IMR-90 (cell line): ENCODE measurements around the gene IQCE. TPM values are rescaled to one million over a fixed set of nuclear protein-coding genes. Genes with fewer than 3 reads are reported as not detected.

ENCODE experiments used
- ATAC-seq: fragments of 200-7000 bp; cut with Tn5 transposase; 2 replicates; pipeline ENCODE4 v1.9.1; 2020; ENCODE audit warnings: low read depth, mild to moderate bottlenecking, moderate library complexity
- BruUV-seq: library from RNA; stranded (reverse); fragments of 400-500 nt; replicated peaks from 2 replicates; lab custom pipeline; 2021; lab: Mats Ljungman, UMichigan
- CTCF ChIA-PET: fragments of 300-600 bp; formaldehyde crosslinking; extraction: SDS; loops from one replicate; lab custom pipeline; 2021; ENCODE audit warnings: antibody characterized with exemption; lab: Yijun Ruan, JAX
- POLR2A ChIA-PET: fragments of 300-600 bp; sonication (Branson Sonifier 250); formaldehyde crosslinking; loops from one replicate; lab custom pipeline; 2022; ENCODE audit warnings: antibody characterized with exemption; ENCODE audit not compliant: unreplicated experiment; lab: Charles Lee
- DNase-seq: peaks from one replicate; pipeline ENCODE4 v3.0.0; 2013
- H2AFZ ChIP-seq: replicated peaks from 2 replicates; pipeline ENCODE3; 2013; ENCODE audit warnings: low read length, mild to moderate bottlenecking; ENCODE audit not compliant: poor library complexity
- H2AK5ac ChIP-seq: 2 replicates; pipeline ENCODE4 v1.6.1; 2013; ENCODE audit warnings: low read depth, low read length, inconsistent platforms
- H2AK9ac ChIP-seq: replicated peaks from 2 replicates; pipeline ENCODE3; 2013; ENCODE audit warnings: mild to moderate bottlenecking, low read depth, low read length, moderate library complexity; ENCODE audit not compliant: poor library complexity
- H2BK120ac ChIP-seq: 2 replicates; pipeline ENCODE4 v1.6.1; 2013; ENCODE audit warnings: low read depth, low read length, inconsistent platforms
- H2BK15ac ChIP-seq: 3 replicates; pipeline ENCODE4 v1.6.1; 2013; ENCODE audit warnings: low read depth, low read length, inconsistent platforms
- H2BK20ac ChIP-seq: 2 replicates; pipeline ENCODE4 v1.6.1; 2013; ENCODE audit warnings: low read depth, mild to moderate bottlenecking, inconsistent platforms, low read length, moderate library complexity
- H2BK5ac ChIP-seq: 2 replicates; pipeline ENCODE4 v1.6.1; 2013; ENCODE audit warnings: mild to moderate bottlenecking, low read depth, low read length, inconsistent platforms; ENCODE audit not compliant: poor library complexity, severe bottlenecking
- H3K14ac ChIP-seq: replicated peaks from 2 replicates; pipeline ENCODE4 v1.6.1; 2013; ENCODE audit warnings: low read depth, low read length, inconsistent platforms
- H3K18ac ChIP-seq: 2 replicates; pipeline ENCODE4 v1.6.1; 2013; ENCODE audit warnings: low read depth, low read length, control low read depth
- H3K23ac ChIP-seq: 2 replicates; pipeline ENCODE4 v1.6.1; 2013; ENCODE audit warnings: low read depth, low read length, inconsistent platforms
- H3K27ac ChIP-seq: 2 replicates; pipeline ENCODE4 v1.5.1; 2013; ENCODE audit warnings: mild to moderate bottlenecking, control low read depth, low read length; ENCODE audit not compliant: insufficient read depth
- H3K27me3 ChIP-seq: 2 replicates; pipeline ENCODE4 v1.6.1; 2013; ENCODE audit warnings: low read length; ENCODE audit not compliant: control insufficient read depth, insufficient read depth
- H3K36me3 ChIP-seq: 2 replicates; pipeline ENCODE4 v1.6.1; 2013; ENCODE audit warnings: low read length, mixed read lengths; ENCODE audit not compliant: control insufficient read depth, insufficient read depth
- H3K4ac ChIP-seq: 2 replicates; pipeline ENCODE4 v1.6.1; 2013; ENCODE audit warnings: low read depth, low read length, inconsistent platforms
- H3K4me1 ChIP-seq: 2 replicates; pipeline ENCODE4 v1.6.1; 2013; ENCODE audit warnings: low read length, mixed read lengths; ENCODE audit not compliant: control insufficient read depth, insufficient read depth
- H3K4me2 ChIP-seq: 2 replicates; pipeline ENCODE4 v1.6.1; 2013; ENCODE audit warnings: low read depth, mild to moderate bottlenecking, control low read depth, low read length, moderate library complexity
- H3K4me3 ChIP-seq: 2 replicates; pipeline ENCODE4 v1.5.1; 2013; ENCODE audit warnings: low read depth, mild to moderate bottlenecking, control low read depth, low read length, moderate library complexity; ENCODE audit not compliant: insufficient read depth
- H3K56ac ChIP-seq: 2 replicates; pipeline ENCODE4 v1.6.1; 2013; ENCODE audit warnings: low read length, inconsistent platforms; ENCODE audit not compliant: insufficient read depth; ENCODE audit errors: extremely low read depth
- H3K79me1 ChIP-seq, 2 experiments: 2 replicates each; pipeline ENCODE4 v1.6.1; 2013; ENCODE audit warnings: low read length in 2 of 2, inconsistent platforms in 1 of 2, low read depth in 1 of 2
- H3K9ac ChIP-seq: 2 replicates; pipeline ENCODE4 v1.6.1; 2013; ENCODE audit warnings: low read depth, low read length, control low read depth
- H3K9me1 ChIP-seq: 2 replicates; pipeline ENCODE4 v1.6.1; 2013; ENCODE audit warnings: low read length, inconsistent platforms; ENCODE audit not compliant: insufficient read depth
- H3K9me3 ChIP-seq: 2 replicates; pipeline ENCODE4 v1.6.1; 2013; ENCODE audit warnings: low read length; ENCODE audit not compliant: control insufficient read depth, insufficient read depth
- H4K20me1 ChIP-seq: 2 replicates; pipeline ENCODE4 v1.6.1; 2013; ENCODE audit warnings: low read length, inconsistent platforms; ENCODE audit not compliant: insufficient read depth
- H4K5ac ChIP-seq: 2 replicates; pipeline ENCODE4 v1.6.1; 2013; ENCODE audit warnings: mild to moderate bottlenecking, low read depth, low read length, control low read depth
- H4K8ac ChIP-seq, 2 experiments: 2 replicates each; pipeline ENCODE4 v1.6.1; 2013; ENCODE audit warnings: low read depth in 2 of 2, low read length in 2 of 2, control low read depth in 1 of 2, inconsistent platforms in 1 of 2
- H4K91ac ChIP-seq: 2 replicates; pipeline ENCODE4 v1.6.1; 2013; ENCODE audit warnings: low read depth, low read length, inconsistent platforms; ENCODE audit not compliant: insufficient read depth
- BHLHE40 ChIP-seq: fragments of 150-350 bp; IDR thresholded peaks from 2 replicates; pipeline ENCODE4 v1.6.1; 2016; ENCODE audit warnings: mild to moderate bottlenecking, low read depth, low read length
- CHD1 ChIP-seq: IDR thresholded peaks from 2 replicates; pipeline ENCODE4 v1.6.1; 2012; ENCODE audit warnings: low read depth, low read length, improper control_type of control experiment
- MAFK ChIP-seq: IDR thresholded peaks from 2 replicates; pipeline ENCODE4 v1.6.1; 2012; ENCODE audit warnings: low read depth, low read length, improper control_type of control experiment
- MAZ ChIP-seq: IDR thresholded peaks from 2 replicates; pipeline ENCODE4 v1.6.1; 2012; ENCODE audit warnings: low read depth, mild to moderate bottlenecking, low read length, improper control_type of control experiment, moderate library complexity, borderline replicate concordance
- MXI1 ChIP-seq: IDR thresholded peaks from 2 replicates; pipeline ENCODE4 v1.6.1; 2012; ENCODE audit warnings: low read depth, mild to moderate bottlenecking, low read length, moderate library complexity, borderline replicate concordance
- NFE2L2 ChIP-seq: fragments of 150-350 bp; IDR thresholded peaks from 2 replicates; pipeline ENCODE4 v1.6.1; 2016; ENCODE audit warnings: low read depth, mild to moderate bottlenecking, low read length
- POLR2A ChIP-seq: IDR thresholded peaks from 2 replicates; pipeline ENCODE4 v1.6.1; 2012; ENCODE audit warnings: mild to moderate bottlenecking, low read depth, low read length
- RAD21 ChIP-seq: IDR thresholded peaks from 2 replicates; pipeline ENCODE4 v1.6.1; 2012; ENCODE audit warnings: low read length, improper control_type of control experiment
- RFX5 ChIP-seq: IDR thresholded peaks from 2 replicates; pipeline ENCODE4 v1.8.0; 2012; ENCODE audit warnings: low read depth, mild to moderate bottlenecking, low read length, moderate library complexity
- SMC3 ChIP-seq: fragments of 150-350 bp; IDR thresholded peaks from 2 replicates; pipeline ENCODE4 v1.6.1; 2016; ENCODE audit warnings: low read depth, mild to moderate bottlenecking, antibody characterized with exemption, low read length, moderate library complexity
- WGBS, 2 experiments: methylation state at CpG; one replicate each; pipeline versions ENCODE4 v1.1.5 to v1.1.7; 2013; ENCODE audit warnings: missing lambda C conversion rate in 2 of 2; ENCODE audit not compliant: insufficient read length in 1 of 2; ENCODE audit errors: extremely low coverage in 2 of 2; 5-methylcytosine and 5-hydroxymethylcytosine counted together
- dilution Hi-C: fragments of 300-500 bp; cut with HindIII; formaldehyde crosslinking; loops from one replicate; pipeline ENCODE4 v1.14.3; 2018; ENCODE audit warnings: low sequenced_read_pairs; ENCODE audit not compliant: unreplicated experiment
- in situ Hi-C: fragments of 300-500 bp; cut with MboI; formaldehyde crosslinking; loops from 3 replicates; pipeline ENCODE4 v1.14.3; 2019; ENCODE audit warnings: low sequenced_read_pairs, inconsistent platforms, mixed read lengths
- intact Hi-C: fragments of 100-400 bp; cut with micrococcal nuclease; formaldehyde crosslinking; loops from 2 replicates; pipeline ENCODE4 v1.10.0; 2022
- polyA plus RNA-seq, 3 experiments: library from polyadenylated mRNA; depleted of rRNA; stranded (reverse); fragments of >200 nt; gene quantifications; 2 replicates each; pipeline ENCODE4 v1.2.3, GENCODE V29; 2012; ENCODE audit warnings: low replicate concordance in 1 of 3
- total RNA-seq: library from RNA; depleted of rRNA; stranded (reverse); fragments of >200 nt; gene quantifications from 2 replicates; pipeline ENCODE4 v1.2.3, GENCODE V29; 2012
- TF ChIP-seq, protein P1 (sequence below): fragments of 150-350 bp; IDR thresholded peaks from 2 replicates; pipeline ENCODE4 v1.6.1; 2017; ENCODE audit warnings: mild to moderate bottlenecking, antibody characterized with exemption, low read length, low read depth
- TF ChIP-seq, protein P2 (sequence below): fragments of 150-350 bp; IDR thresholded peaks from 2 replicates; pipeline ENCODE4 v1.6.1; 2016; ENCODE audit warnings: low read depth, mild to moderate bottlenecking, low read length, moderate library complexity, borderline replicate concordance

IQCE gene
- total and polyA plus RNA-seq, 2 of the 4 experiments (the other 2 are of a cell fraction): 5.0 to 6.3 TPM

DNA sequence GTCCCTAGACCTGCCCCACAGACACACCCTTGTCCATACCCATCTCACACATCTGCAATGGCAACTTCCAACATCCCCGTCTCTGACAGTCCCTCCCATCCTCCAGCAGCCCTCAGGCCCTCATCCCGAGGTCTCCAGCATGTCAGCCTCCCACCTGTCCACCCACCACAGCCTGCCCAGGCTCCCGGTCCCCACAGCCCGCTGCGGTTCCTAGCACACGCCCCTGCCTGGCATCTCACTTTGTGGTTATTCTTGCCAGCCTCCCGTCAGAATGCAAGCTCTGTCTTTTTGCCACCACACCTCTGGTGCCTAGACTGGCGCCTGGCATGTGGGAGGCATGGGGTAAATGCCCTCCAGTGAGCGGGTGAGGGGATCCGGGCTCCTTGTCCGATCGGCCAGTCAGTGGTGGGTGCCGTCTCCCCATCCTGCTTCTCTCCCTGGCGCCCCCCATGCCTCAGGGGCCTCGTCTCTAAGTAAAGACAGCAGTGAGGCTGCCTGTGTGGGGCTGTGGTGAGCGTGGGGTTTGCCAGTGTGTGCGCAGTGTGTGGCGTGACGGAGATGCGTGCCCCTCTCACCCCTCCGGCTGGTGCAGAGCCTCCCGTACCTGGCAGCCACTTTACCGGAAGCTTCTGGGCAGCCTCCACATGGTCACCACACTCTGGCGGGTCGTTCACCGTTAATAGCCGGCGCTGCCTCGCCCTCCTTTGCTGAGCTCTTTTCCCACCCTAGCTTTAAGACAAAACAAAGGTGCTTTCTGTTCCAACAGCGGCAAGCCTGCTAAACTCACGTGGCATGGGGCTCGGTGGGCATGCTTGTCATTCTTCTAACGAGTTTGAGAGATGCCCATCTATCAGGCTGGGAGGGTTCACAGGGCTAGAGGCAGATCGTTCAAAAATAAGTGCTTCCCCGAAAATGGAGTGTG is 44.5 kb downstream of the IQCE start (continued):
- TF ChIP-seq, protein P1, sequence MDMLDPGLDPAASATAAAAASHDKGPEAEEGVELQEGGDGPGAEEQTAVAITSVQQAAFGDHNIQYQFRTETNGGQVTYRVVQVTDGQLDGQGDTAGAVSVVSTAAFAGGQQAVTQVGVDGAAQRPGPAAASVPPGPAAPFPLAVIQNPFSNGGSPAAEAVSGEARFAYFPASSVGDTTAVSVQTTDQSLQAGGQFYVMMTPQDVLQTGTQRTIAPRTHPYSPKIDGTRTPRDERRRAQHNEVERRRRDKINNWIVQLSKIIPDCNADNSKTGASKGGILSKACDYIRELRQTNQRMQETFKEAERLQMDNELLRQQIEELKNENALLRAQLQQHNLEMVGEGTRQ: no peak
- TF ChIP-seq RAD21: no peak

GRCh38 chr7:2604608-2605174 is 45.9 kb downstream of the IQCE start:
- ATAC-seq: no peak
- no peak overlapping the region for H4K8ac ChIP-seq
- H3K56ac ChIP-seq: no peak overlapping the region
- no peaks in the 10 kb centered on the region for H3K79me1 ChIP-seq
- DNase-seq: no peak
- H2AFZ ChIP-seq: no peak overlapping the region
- no peak overlapping the region for H2BK120ac ChIP-seq
- H3K4me1 ChIP-seq: no peaks in the 10 kb centered on the region
- in situ Hi-C loops: no loop called here
- no peaks in the 10 kb centered on the region for H3K9me3 ChIP-seq
- WGBS, 2 experiments: 95% methylated on average over 29 of the region's 29 CpGs; no CpG with 5 or more reads in 1 of the 2 experiments
- no peak overlapping the region for H2AK9ac ChIP-seq
- dilution Hi-C loops: no loop called here
- no peak overlapping the region for H3K18ac ChIP-seq
- intact Hi-C loops: no loop called here
- no peak overlapping the region for H3K9ac ChIP-seq
- no peak overlapping the region for H4K91ac ChIP-seq
- BruUV-seq: no TSS peak
- no peak overlapping the region for H3K4me2 ChIP-seq
- ChIA-PET CTCF (no interaction called here), POLR2A (no interaction called here)
- H2BK15ac ChIP-seq: no peak overlapping the region
- H3K14ac ChIP-seq: no peak overlapping the region
- no peak overlapping the region for H2BK5ac ChIP-seq
- no peak overlapping the region for H2BK20ac ChIP-seq
- H3K4me3 ChIP-seq: no peak overlapping the region
- H3K27ac ChIP-seq: no peak overlapping the region
- H2AK5ac ChIP-seq: no peak overlapping the region
- peaks cover 9% of the 10 kb centered on the region; the same call in 1 of the 2 replicates for H3K36me3 ChIP-seq
- H3K23ac ChIP-seq: no peak overlapping the region
- H4K20me1 ChIP-seq: no peaks in the 10 kb centered on the region
- no peak overlapping the region for H3K4ac ChIP-seq
- H3K27me3 ChIP-seq: no peaks in the 10 kb centered on the region
- no peaks in the 10 kb centered on the region for H3K9me1 ChIP-seq
- H4K5ac ChIP-seq: no peak overlapping the region
- TF ChIP-seq, protein P1: no peak
- no peak for TF ChIP-seq BHLHE40
- TF ChIP-seq SMC3: no peak
- TF ChIP-seq RFX5: no peak
- TF ChIP-seq POLR2A: no peak
- TF ChIP-seq, protein P2, sequence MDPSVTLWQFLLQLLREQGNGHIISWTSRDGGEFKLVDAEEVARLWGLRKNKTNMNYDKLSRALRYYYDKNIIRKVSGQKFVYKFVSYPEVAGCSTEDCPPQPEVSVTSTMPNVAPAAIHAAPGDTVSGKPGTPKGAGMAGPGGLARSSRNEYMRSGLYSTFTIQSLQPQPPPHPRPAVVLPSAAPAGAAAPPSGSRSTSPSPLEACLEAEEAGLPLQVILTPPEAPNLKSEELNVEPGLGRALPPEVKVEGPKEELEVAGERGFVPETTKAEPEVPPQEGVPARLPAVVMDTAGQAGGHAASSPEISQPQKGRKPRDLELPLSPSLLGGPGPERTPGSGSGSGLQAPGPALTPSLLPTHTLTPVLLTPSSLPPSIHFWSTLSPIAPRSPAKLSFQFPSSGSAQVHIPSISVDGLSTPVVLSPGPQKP: no peak
- no peak for TF ChIP-seq MAZ
- no peak for TF ChIP-seq CHD1
- TF ChIP-seq MXI1: no peak
- no peak for TF ChIP-seq MAFK
- TF ChIP-seq NFE2L2: no peak
